Fibroblast of gingiva (primary cell): ENCODE data around the gene MINDY3.
"Not testable (repeated sequence)": the region's sequence is repeated elsewhere in the genome, so short reads cannot be mapped to it uniquely, and the experiment has no call there.

Experiments used
- DNase-seq: peaks from one replicate; pipeline ENCODE4 v3.0.0-alpha.2; 2011; ENCODE audit warnings: low read depth

Gene MINDY3

DNA sequence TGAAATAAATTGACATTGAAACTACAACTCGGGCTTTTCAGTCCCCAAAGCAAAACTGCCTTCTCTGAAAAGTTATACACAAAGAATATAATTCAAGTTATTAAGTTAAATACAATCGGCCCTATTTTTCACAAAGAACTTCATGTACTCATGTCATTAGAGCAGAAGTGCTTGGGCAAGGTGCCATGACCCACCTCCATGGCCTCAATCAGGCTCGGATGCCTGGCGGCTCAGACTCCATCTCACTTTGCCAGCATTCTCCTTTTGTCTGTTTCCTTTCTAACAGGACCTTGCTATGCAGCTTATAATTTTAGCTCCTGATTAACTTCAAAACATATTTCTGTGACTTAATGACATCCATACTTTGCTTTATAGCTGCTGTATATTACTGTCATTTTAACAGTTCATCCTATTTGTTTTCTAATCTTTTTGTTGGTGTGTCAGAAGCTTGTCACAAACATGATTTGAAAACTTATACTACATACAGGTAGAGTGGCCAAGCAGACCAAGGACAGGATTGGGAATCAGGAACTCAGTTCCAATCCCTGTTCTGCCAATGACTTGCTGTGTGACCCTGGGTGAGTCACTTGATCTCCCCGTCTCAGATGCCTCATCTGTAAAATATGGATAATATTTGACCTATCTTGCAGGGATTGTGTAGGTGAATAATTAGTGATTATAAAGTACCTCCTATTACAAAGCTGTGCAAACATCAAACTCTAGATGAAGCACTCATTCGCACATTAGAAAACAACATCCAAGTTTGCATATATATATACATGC lies 79.8 kb downstream of the MINDY3 start:
- peak; percentile 7 for DNase-seq

DNA sequence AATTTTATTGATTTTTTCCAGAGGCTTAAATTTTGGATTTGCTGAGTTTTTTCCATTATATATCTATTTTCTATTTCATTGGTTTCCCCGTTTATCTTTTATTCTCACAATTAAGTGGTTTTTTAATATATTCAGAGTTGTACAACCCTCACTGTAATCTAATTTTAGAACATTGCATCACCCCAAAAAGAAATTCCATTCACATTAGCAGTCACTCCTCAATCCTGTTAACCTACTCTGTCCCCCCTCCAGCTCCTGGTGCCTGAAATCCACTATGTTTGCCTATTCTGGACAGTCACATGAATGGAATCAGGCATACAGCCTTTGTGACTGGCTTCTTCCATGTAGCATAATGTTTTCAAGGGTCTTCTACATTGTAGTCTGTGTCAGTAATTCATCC lies 84.8 kb downstream of the MINDY3 start:
- DNase-seq: peak; percentile 65

DNA sequence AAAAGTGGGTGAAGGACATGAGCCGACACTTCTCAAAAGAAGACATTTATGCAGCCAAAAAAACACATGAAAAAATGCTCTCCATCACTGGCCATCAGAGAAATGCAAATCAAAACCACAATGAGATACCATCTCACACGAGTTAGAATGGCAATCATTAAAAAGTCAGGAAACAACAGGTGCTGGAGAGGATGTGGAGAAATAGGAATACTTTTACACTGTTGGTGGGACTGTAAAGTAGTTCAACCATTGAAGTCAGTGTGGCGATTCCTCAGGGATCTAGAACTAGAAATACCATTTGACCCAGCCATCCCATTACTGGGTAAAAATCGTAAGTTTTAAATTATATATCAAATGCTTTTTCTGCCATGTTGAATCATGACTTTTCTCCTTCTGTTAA lies 85.8 kb downstream of the MINDY3 start:
- DNase-seq: not testable (repeated sequence)

GRCh38 chr10:15764892-15765454 lies 95.3 kb downstream of the MINDY3 start:
- no peak for DNase-seq

GRCh38 chr10:15763006-15763405 lies 97.3 kb downstream of the MINDY3 start:
- no peak for DNase-seq

DNA sequence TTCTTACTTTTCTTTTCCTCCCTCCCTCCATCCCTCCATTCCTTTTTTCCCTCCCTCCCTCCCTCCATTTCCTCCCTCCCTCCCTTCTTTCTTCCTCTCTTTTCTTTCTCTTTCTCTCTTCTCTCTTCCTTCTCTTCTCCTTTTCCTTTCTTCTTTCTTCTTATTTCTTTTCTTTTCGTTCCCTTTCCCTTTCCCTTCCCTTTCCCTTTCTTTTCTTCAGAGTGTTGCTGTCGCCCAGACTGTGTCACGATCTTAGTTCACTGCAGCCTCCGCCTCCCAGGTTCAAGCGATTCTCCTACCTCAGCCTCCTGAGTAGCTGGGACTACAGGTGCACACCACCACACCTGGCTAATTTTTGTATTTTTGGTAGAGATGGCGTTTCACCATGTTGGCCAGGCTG lies 98.1 kb downstream of the MINDY3 start:
- DNase-seq: not testable (repeated sequence)

DNA sequence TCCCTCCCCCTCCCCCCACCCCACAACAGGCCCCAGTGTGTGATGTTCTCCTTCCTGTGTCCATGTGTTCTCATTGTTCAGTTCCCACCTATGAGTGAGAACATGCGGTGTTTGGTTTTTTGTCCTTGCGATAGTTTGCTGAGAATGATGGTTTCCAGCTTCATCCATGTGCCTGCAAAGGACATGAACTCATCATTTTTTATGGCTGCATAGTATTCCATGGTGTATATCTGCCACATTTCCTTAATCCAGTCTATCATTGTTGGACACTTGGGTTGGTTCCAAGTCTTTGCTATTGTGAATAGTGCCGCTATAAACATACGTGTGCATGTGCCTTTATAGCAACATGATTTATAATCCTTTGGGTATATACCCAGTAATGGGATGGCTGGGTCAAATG lies 99.1 kb downstream of the MINDY3 start:
- DNase-seq: not testable (repeated sequence)

GRCh38 chr10:15760681-15761080 lies 99.6 kb downstream of the MINDY3 start:
- DNase-seq: no peak

- DNase-seq: no peak
Measured at GRCh38 chr10:15759265-15759664, 101.0 kb downstream of the MINDY3 start.

DNA sequence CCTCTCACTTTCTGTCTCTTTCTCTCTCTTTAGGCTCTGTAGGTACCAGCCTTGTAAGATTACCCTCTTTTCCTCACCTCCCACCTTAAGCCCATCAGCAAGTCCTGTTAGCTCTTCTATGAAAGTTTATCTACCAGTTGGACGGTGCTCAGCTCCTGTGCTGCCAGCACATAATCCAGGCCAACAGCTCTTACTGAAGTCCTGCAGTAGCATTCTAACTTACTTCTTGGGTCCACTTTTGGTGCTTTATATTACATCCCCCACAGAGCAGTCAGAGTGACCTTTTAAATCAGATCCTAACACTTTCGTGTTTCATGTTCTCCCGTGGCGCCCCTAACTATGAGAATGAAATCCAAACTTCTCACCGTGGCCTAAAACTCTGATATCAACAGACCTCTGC lies 101.7 kb downstream of the MINDY3 start:
- DNase-seq: no peak

DNA sequence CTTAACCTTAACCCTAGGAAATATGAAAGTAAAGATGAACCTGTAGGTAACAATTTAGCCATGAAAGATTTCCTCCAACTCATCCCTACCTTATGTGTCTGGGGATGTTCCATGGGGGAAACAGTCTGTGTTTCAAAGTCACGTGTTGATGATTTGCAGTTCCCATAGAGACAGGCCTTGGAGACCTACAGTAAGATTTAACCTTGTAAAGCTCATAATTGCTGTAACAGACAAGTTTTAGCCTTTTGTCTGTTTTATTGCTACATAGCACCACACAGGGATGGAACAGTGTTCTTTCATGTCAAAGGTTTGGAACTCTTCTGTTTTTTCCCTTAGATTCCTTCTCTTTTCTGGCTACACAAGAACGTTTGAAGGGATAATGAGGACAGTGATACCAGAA lies 105.4 kb downstream of the MINDY3 start:
- no peak for DNase-seq

DNA sequence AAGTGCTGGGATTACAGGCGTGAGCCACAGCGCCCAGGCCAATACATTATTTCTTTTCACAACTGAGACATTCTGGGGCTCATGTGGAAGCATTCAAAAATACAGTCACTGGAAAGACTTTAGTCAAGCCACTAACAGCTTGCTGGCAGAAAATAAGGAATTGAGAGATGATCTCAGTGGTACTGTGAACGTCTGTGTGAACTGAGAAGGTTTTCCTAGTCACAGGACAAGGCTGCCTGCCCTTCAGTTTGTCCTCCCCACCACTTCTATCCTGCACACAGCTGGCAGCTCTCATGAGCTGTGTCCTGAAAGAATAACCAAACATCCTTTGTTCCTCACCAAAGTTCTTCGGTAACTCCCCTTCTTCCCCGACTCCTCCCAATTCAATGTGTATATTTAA lies 109.3 kb downstream of the MINDY3 start:
- DNase-seq: no peak

DNA sequence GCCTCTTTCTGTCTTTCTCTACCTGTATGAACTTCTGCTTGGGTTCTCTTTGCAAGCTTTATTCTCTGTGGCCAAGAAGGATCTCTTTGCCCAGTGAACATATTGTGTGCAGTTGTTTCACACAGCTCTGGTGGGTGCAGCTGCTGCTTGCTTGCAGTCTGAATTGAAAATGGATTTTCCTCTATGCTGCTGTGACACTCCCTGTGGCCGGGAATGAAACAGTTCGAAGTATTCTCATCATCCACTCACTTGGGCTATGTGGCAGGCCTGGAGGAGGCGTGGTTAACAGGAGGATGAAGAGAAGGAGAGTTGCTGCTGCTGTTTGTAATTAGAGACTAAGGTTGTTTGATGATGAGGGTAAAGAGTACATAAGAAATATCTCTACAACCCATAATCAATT lies 112.2 kb downstream of the MINDY3 start:
- no peak for DNase-seq

DNA sequence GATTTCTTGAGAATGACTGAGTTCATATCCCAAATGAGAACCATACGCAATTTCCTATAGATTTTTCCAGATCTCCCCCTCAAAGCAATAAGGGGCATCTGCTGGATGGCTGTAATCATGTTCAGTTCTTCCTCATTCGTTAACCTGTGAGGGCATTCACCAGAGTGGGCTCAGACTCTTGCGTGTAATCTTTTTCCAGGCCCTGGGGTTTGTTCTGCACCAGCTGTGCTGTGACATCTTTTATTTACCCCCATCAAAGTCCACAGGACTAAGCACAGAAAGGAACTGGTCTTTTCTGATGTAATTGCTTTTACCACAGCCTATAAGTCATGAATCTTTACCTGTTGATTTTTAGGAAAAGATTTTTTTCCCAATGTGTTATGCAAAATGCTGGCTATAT lies 112.7 kb downstream of the MINDY3 start:
- no peak for DNase-seq

GRCh38 chr10:15745751-15746150 lies 114.6 kb downstream of the MINDY3 start:
- peak; percentile 73 for DNase-seq

GRCh38 chr10:15744217-15744865 lies 116.0 kb downstream of the MINDY3 start:
- DNase-seq: peak; percentile 58

- DNase-seq: no peak
Measured at GRCh38 chr10:15743443-15743842, 116.9 kb downstream of the MINDY3 start.

DNA sequence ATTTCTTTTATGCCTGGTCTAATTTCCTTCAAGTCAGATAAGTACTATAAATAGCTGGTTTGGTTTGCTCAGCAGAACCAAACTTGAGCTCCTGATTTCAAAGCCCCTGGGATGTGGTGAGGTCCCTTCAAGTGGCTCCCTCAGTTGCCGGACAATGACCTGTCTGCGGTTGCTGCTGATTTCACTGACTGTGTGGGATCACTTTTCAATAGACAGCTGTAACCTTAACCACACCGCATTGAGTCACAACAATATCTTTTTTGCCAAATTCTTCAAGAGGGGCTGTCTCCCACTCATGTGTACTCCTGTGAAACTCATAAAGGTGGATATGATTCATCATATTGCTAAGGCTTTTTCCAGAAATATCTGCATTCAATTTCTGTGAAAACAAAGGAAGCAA lies 117.5 kb downstream of the MINDY3 start:
- DNase-seq: no peak

GRCh38 chr10:15742102-15742501 lies 118.2 kb downstream of the MINDY3 start:
- DNase-seq: no peak

- DNase-seq: no peak
Measured at GRCh38 chr10:15741581-15741980, 118.7 kb downstream of the MINDY3 start.

- no peak for DNase-seq
Measured at GRCh38 chr10:15740261-15740660, 120.0 kb downstream of the MINDY3 start.

DNA sequence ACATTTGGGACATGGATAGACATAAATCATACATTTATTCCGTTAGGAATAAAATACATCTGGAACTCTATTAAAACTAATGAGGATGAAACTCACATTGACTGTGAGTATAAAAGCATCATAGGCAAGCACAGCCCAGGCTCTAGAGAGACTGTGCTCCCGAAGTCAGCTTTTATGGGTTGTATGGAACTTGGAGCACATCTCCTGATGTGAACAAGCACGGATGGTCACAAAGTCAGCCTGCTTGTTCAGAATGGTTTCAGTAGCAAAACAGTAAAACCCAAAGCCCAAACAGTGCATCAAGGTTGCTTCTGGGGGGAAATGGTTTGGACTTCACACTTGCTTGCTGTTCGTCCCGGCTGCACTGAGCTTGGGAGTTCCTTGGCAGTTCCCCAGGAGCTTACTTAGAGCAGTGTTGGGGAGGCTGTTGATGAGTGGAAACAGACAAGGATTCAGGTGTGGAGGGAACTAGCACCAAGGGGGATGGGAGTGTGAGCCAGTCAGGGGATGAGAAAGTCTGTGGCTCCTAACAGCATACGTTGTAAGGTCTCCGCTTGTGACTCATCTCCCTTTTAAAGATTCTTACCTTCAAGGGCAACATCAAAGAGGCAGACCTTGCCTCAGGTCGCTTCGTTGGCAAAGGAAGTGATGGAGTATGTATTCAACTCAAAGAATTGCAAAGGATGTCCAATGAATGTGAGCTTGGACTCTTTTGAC lies 120.9 kb downstream of the MINDY3 start:
- DNase-seq: no peak
